B cell (primary cell): ENCODE results near the gene DDR2. TPM values are rescaled to one million over a fixed set of nuclear protein-coding genes. Genes with fewer than 3 reads are reported as not detected.

Experiments used
- ATAC-seq: fragments of 200-7000 bp; cut with Tn5 transposase; one replicate; pipeline ENCODE4 v1.10.0; 2021; ENCODE audit warnings: low read depth, mild to moderate bottlenecking, moderate number of reproducible peaks, moderate library complexity
- CTCF ChIA-PET: fragments of 350-600 bp; sonication (Branson Sonifier 250); formaldehyde crosslinking; loops from one replicate; lab custom pipeline; 2021; ENCODE audit warnings: antibody characterized with exemption, inconsistent platforms; lab: Charles Lee
- POLR2A ChIA-PET: fragments of 350-600 bp; sonication (Branson Sonifier 250); formaldehyde crosslinking; loops from one replicate; lab custom pipeline; 2021; ENCODE audit warnings: antibody characterized with exemption; lab: Charles Lee
- DNase-seq: peaks from one replicate; pipeline ENCODE4 v3.0.0; 2013
- H2AFZ ChIP-seq: 2 replicates; pipeline ENCODE4 v1.6.1; 2012; ENCODE audit warnings: mild to moderate bottlenecking, low read depth, low read length; ENCODE audit not compliant: insufficient read depth, poor library complexity, severe bottlenecking
- H3K27ac ChIP-seq, 2 donors: 1 replicate in 1 of 2; 2 replicates in 1 of 2; pipeline ENCODE4 v1.5.1; 2012 to 2013; ENCODE audit warnings: low read length in 2 of 2, mild to moderate bottlenecking in 2 of 2, moderate library complexity in 1 of 2
- H3K27me3 ChIP-seq, 4 experiments: fragments of 200-600 bp in 1 of 4; sonication (generic) in 1 of 4; replicated peaks in 1 of 4; 1 replicate in 2 of 4; 2 replicates in 2 of 4; pipeline versions ENCODE4 v1.6.1 to v1.7.0; 2013 to 2016; ENCODE audit warnings: low read length in 3 of 4, mild to moderate bottlenecking in 2 of 4, mixed read lengths in 1 of 4, moderate library complexity in 1 of 4; ENCODE audit not compliant: insufficient read depth in 4 of 4, control insufficient read depth in 3 of 4; ENCODE audit errors: control extremely low read depth in 1 of 4
- H3K36me3 ChIP-seq, 2 experiments: replicated peaks in 1 of 2; 1 replicate in 1 of 2; 2 replicates in 1 of 2; pipeline versions ENCODE4 v1.6.1 to v1.7.1; 2013; ENCODE audit warnings: low read length in 1 of 2; ENCODE audit not compliant: insufficient read depth in 2 of 2, control insufficient read depth in 1 of 2; ENCODE audit errors: control extremely low read depth in 1 of 2, extremely low read depth in 1 of 2
- H3K4me1 ChIP-seq, 2 donors: fragments of 200-600 bp in 1 of 2; sonication (generic) in 1 of 2; 1 replicate in 1 of 2; 2 replicates in 1 of 2; pipeline versions ENCODE4 v1.5.1 to v1.6.1; 2013 to 2017; ENCODE audit warnings: low read length in 2 of 2; ENCODE audit not compliant: control insufficient read depth in 2 of 2, insufficient read depth in 2 of 2
- H3K4me2 ChIP-seq: replicated peaks from 2 replicates; pipeline ENCODE3; 2012; ENCODE audit warnings: mild to moderate bottlenecking, low read depth, low read length; ENCODE audit not compliant: poor library complexity, severe bottlenecking
- H3K4me3 ChIP-seq, 5 experiments: fragments of 200-600 bp in 1 of 5; sonication (generic) in 1 of 5; 1 replicate in 3 of 5; 2 replicates in 2 of 5; pipeline versions ENCODE4 v1.5.1 to v1.7.0; 2011 to 2016; ENCODE audit warnings: low read length in 4 of 5, mild to moderate bottlenecking in 4 of 5, low read depth in 2 of 5, control low read depth in 1 of 5, moderate library complexity in 1 of 5; ENCODE audit not compliant: insufficient read depth in 1 of 5; ENCODE audit errors: control extremely low read depth in 1 of 5, extremely low read depth in 1 of 5
- H3K79me2 ChIP-seq: fragments of 200-600 bp; sonication (generic); one replicate; pipeline ENCODE4 v1.6.0; 2016; ENCODE audit warnings: low read length; ENCODE audit not compliant: control insufficient read depth, insufficient read depth
- H3K9ac ChIP-seq: fragments of 200-600 bp; sonication (generic); 2 replicates; pipeline ENCODE4 v1.6.1; 2017; ENCODE audit warnings: mild to moderate bottlenecking, low read length, moderate library complexity
- H3K9me3 ChIP-seq, 3 donors: one replicate each; pipeline versions ENCODE4 v1.6.1 to v1.7.1; 2013; ENCODE audit warnings: low read length in 2 of 3; ENCODE audit not compliant: control insufficient read depth in 2 of 3, insufficient read depth in 1 of 3; ENCODE audit errors: control extremely low read depth in 1 of 3
- H4K20me1 ChIP-seq: 2 replicates; pipeline ENCODE4 v1.6.0; 2012; ENCODE audit warnings: mild to moderate bottlenecking, low read length; ENCODE audit not compliant: insufficient read depth, control insufficient read depth, poor library complexity, severe bottlenecking
- H3K27ac Mint-ChIP-seq: one replicate; pipeline ENCODE4 v1.8.0; 2021; ENCODE audit warnings: mixed read lengths
- H3K27me3 Mint-ChIP-seq: one replicate; pipeline ENCODE4 v1.8.0; 2021; ENCODE audit warnings: mixed read lengths
- H3K4me1 Mint-ChIP-seq: one replicate; pipeline ENCODE4 v1.8.0; 2021; ENCODE audit warnings: mixed read lengths
- H3K4me3 Mint-ChIP-seq: one replicate; pipeline ENCODE4 v1.8.0; 2021; ENCODE audit warnings: mixed read lengths
- H3K9me3 Mint-ChIP-seq: one replicate; pipeline ENCODE4 v1.8.0; 2022; ENCODE audit warnings: mixed read lengths; ENCODE audit not compliant: insufficient read depth
- EZH2 ChIP-seq: IDR thresholded peaks from 2 replicates; pipeline ENCODE4 v1.6.1; 2012; ENCODE audit warnings: borderline replicate concordance, low read depth, mild to moderate bottlenecking, moderate library complexity, low read length; ENCODE audit not compliant: insufficient read depth, poor library complexity, severe bottlenecking
- WGBS: methylation state at CpG from one replicate; pipeline ENCODE4 v1.1.5; 2013; ENCODE audit warnings: missing lambda C conversion rate; ENCODE audit not compliant: insufficient coverage; 5-methylcytosine and 5-hydroxymethylcytosine counted together
- intact Hi-C: fragments of 100-400 bp; cut with micrococcal nuclease; formaldehyde crosslinking; loops from one replicate; pipeline ENCODE4 v1.10.0; 2022
- polyA plus RNA-seq: library from polyadenylated mRNA; depleted of rRNA; stranded (reverse); fragments of >200 nt; gene quantifications from 2 replicates; pipeline ENCODE4 v1.2.3, GENCODE V29; 2012
- total RNA-seq, 2 donors: library from RNA; stranded (reverse); fragments of 120-200 nt in 1 of 2; gene quantifications; 1 replicate in 1 of 2; 2 replicates in 1 of 2; pipeline versions ENCODE4 v1.2.3 to v1.2.4, GENCODE V29; 2013 to 2022
- TF ChIP-seq, protein P1 (sequence below): fragments of 200-600 bp; IDR thresholded peaks from one replicate; pipeline ENCODE4 v1.8.0; 2022; ENCODE audit warnings: antibody characterized with exemption, mild to moderate bottlenecking

Gene DDR2
- total and polyA plus RNA-seq, 2 donors (not counting 1 experiment from before 2014, with no cell fraction given) = 0.12 to 0.24 TPM

DNA sequence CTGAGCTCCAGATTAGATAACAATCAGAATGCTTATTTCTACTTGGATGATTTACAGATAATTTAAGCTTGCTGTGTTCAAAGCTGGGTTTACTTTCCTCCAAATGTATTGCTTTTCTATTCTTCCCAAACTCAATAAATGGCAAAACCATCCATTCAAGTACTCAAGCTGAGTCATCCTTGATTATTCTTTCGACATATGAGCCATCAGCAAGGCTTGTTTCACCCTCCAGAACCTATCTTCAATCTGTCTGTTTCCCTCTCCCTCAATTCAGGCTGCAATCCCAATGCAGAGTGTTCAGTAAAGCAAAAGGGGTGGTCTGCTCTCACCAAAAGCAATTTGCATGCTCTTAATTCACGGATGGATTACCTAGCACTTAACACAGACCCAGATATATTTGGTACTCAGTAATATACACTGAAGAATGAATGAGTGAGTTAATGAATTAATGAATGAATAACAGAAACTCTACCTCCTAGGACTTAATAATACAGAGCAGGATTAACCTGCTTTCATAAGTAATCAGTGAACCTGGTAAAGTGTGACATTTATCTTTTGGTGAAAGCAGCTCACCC, 41.9 kb downstream of the DDR2 start:
- no peaks in the 10 kb centered on the region for H3K4me1 Mint-ChIP-seq
- H3K27me3 ChIP-seq = no peaks in the 10 kb centered on the region
- 100% methylated on average over 1 of the region's 2 CpGs for WGBS
- intact Hi-C loops = no loop called here
- POLR2A ChIA-PET = no interaction called here
- H4K20me1 ChIP-seq = no peaks in the 10 kb centered on the region
- no peak overlapping the region for H3K27ac Mint-ChIP-seq
- no peaks in the 10 kb centered on the region for H3K9me3 ChIP-seq
- peaks cover 3% of the 10 kb centered on the region for H3K27me3 Mint-ChIP-seq
- H3K4me1 ChIP-seq = no peaks in the 10 kb centered on the region
- CTCF ChIA-PET = no interaction called here
- ATAC-seq = no peak
- no peak overlapping the region for H3K4me2 ChIP-seq
- no peak overlapping the region for H2AFZ ChIP-seq
- H3K4me3 Mint-ChIP-seq = no peak overlapping the region
- no peaks in the 10 kb centered on the region for H3K79me2 ChIP-seq
- no peak for DNase-seq
- H3K4me3 ChIP-seq = no peak overlapping the region
- H3K36me3 ChIP-seq = no peaks in the 10 kb centered on the region
- no peak overlapping the region for H3K9ac ChIP-seq
- TF ChIP-seq, protein P1, sequence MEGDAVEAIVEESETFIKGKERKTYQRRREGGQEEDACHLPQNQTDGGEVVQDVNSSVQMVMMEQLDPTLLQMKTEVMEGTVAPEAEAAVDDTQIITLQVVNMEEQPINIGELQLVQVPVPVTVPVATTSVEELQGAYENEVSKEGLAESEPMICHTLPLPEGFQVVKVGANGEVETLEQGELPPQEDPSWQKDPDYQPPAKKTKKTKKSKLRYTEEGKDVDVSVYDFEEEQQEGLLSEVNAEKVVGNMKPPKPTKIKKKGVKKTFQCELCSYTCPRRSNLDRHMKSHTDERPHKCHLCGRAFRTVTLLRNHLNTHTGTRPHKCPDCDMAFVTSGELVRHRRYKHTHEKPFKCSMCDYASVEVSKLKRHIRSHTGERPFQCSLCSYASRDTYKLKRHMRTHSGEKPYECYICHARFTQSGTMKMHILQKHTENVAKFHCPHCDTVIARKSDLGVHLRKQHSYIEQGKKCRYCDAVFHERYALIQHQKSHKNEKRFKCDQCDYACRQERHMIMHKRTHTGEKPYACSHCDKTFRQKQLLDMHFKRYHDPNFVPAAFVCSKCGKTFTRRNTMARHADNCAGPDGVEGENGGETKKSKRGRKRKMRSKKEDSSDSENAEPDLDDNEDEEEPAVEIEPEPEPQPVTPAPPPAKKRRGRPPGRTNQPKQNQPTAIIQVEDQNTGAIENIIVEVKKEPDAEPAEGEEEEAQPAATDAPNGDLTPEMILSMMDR = no peak
- no peak for TF ChIP-seq EZH2
- no peaks in the 10 kb centered on the region for H3K9me3 Mint-ChIP-seq
- no peak overlapping the region for H3K27ac ChIP-seq

DNA sequence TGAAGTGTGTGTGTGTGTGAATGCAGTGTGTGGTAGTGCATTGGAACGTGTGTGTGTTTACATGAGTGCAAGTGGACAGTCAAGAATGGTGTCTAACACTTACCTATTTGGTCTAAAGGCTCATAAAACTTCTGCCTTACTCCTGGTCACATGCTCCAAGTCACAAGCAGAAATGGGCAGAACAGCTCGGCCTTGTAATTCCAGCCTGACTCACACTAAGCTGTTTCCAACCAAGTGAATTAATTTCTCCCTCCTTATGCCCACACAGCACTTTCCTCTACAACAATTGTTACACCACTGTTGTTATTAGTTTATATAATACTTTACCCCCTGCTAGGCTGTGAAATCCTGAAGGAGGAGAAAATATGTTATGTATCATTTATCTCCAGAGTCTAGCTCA, 43.8 kb downstream of the DDR2 start:
- Histone ChIP-seq H3K4me2 (no peak overlapping the region), H3K4me1 (no peaks in the 10 kb centered on the region), H3K27me3 (peaks cover 0 to 2% (median 0%) of the 10 kb centered on the region in 4 experiments), H2AFZ (no peak overlapping the region), H3K27ac (no peak overlapping the region), H3K9me3 (no peaks in the 10 kb centered on the region), H3K9ac (no peak overlapping the region), H3K36me3 (no peaks in the 10 kb centered on the region), H3K4me3 (no peak overlapping the region), H3K79me2 (no peaks in the 10 kb centered on the region), H4K20me1 (no peaks in the 10 kb centered on the region)
- ChIA-PET POLR2A (no interaction called here), CTCF (no interaction called here)
- no peak overlapping the region for H3K4me3 Mint-ChIP-seq
- no peaks in the 10 kb centered on the region for H3K4me1 Mint-ChIP-seq
- ATAC-seq = no peak
- peaks cover 5% of the 10 kb centered on the region for H3K27me3 Mint-ChIP-seq
- intact Hi-C loops = no loop called here
- DNase-seq = no peak
- WGBS = no CpG with 5 or more reads among the region's 2 CpGs
- TF ChIP-seq, protein P1 = no peak
- no peak for TF ChIP-seq EZH2
- H3K27ac Mint-ChIP-seq = no peak overlapping the region
- H3K9me3 Mint-ChIP-seq = peaks cover 4% of the 10 kb centered on the region
